Spleen (tissue), 11 donors: ENCODE measurements around the gene PLS3. TPM values are rescaled to one million over a fixed set of nuclear protein-coding genes. Genes with fewer than 3 reads are reported as not detected.

Source experiments
- DNase-seq: peaks from one replicate; pipeline ENCODE4 v3.0.0-alpha.2; 2020
- H3K27ac ChIP-seq, 8 donors: fragments of 200-600 bp; sonication (generic) in 7 of 8; 1 replicate in 4 of 8; 2 replicates in 4 of 8; pipeline versions ENCODE4 v1.5.0 to v1.8.0; 2016 to 2021; ENCODE audit warnings: inconsistent platforms in 4 of 8, mild to moderate bottlenecking in 4 of 8, moderate library complexity in 1 of 8
- H3K27me3 ChIP-seq, 7 donors: fragments of 200-600 bp; sonication (generic) in 6 of 7; replicated peaks in 1 of 7; 1 replicate in 4 of 7; 2 replicates in 3 of 7; pipeline versions ENCODE4 v1.5.0 to v1.8.0; 2016 to 2021; ENCODE audit warnings: inconsistent platforms in 3 of 7, mild to moderate bottlenecking in 1 of 7
- H3K36me3 ChIP-seq, 6 donors: fragments of 200-600 bp; sonication (generic) in 5 of 6; 1 replicate in 4 of 6; 2 replicates in 2 of 6; pipeline versions ENCODE4 v1.5.0 to v1.8.0; 2016 to 2021; ENCODE audit warnings: inconsistent platforms in 2 of 6
- H3K4me1 ChIP-seq, 6 donors: fragments of 200-600 bp; sonication (generic) in 5 of 6; 1 replicate in 3 of 6; 2 replicates in 3 of 6; pipeline versions ENCODE4 v1.5.0 to v1.8.0; 2016 to 2021; ENCODE audit warnings: inconsistent platforms in 3 of 6
- H3K4me3 ChIP-seq, 8 donors: fragments of 200-600 bp; sonication (generic) in 7 of 8; 1 replicate in 4 of 8; 2 replicates in 4 of 8; pipeline versions ENCODE4 v1.5.0 to v1.8.0; 2016 to 2021; ENCODE audit warnings: inconsistent platforms in 4 of 8, mild to moderate bottlenecking in 4 of 8, moderate library complexity in 2 of 8
- H3K9me3 ChIP-seq, 8 donors: fragments of 200-600 bp; sonication (generic) in 7 of 8; 1 replicate in 4 of 8; 2 replicates in 4 of 8; pipeline versions ENCODE4 v1.5.0 to v1.8.0; 2016 to 2021; ENCODE audit warnings: inconsistent platforms in 4 of 8
- POLR2A ChIP-seq, 3 donors: fragments of 450-650 bp; IDR thresholded peaks; one replicate each; pipeline ENCODE4 v1.5.1; 2017; ENCODE audit warnings: antibody characterized with exemption in 3 of 3, mild to moderate bottlenecking in 1 of 3
- POLR2AphosphoS5 ChIP-seq, 3 donors: sonication (generic); formaldehyde crosslinking; IDR thresholded peaks; one replicate each; pipeline ENCODE4 v1.5.1; 2017; ENCODE audit warnings: antibody characterized with exemption in 3 of 3
- WGBS, 5 donors: extraction: QIAGEN DNeasy Blood & Tissue Kit in 3 of 5; methylation state at CpG; one replicate each; pipeline versions ENCODE4 v1.1.5 to v1.1.7; 2013 to 2018; 5-methylcytosine and 5-hydroxymethylcytosine counted together
- intact Hi-C: fragments of 100-400 bp; cut with DNase I; formaldehyde crosslinking; loops from one replicate; pipeline ENCODE4 v1.15.0; 2023; ENCODE audit warnings: low total_unique reads
- polyA plus RNA-seq, 3 donors: library from polyadenylated mRNA; stranded (reverse); fragments of 200-250 nt; gene quantifications; one replicate each; pipeline ENCODE4 v1.2.1, GENCODE V29; 2013
- total RNA-seq, 7 donors: library from RNA; depleted of rRNA in 3 of 7; stranded (reverse); fragments of >200 nt in 3 of 7; fragmentation: NEBNext Ultra II Directional in 4 of 7; extraction: Animal tissue kit (Norgen Biotek cat#: 25700) in 4 of 7; gene quantifications; one replicate each; pipeline versions ENCODE4 v1.1.0 to v1.2.1, GENCODE V29; 2016 to 2021
- TF ChIP-seq, protein P1 (sequence below), 11 experiments: fragments of 200-600 bp in 7 of 11; fragments of 450-650 bp in 4 of 11; sonication (generic) in 4 of 11; IDR thresholded peaks in 8 of 11; conservative IDR thresholded peaks in 3 of 11; 1 replicate in 7 of 11; 2 replicates in 4 of 11; pipeline versions ENCODE4 v1.4.0 to v1.8.0; 2016 to 2021; ENCODE audit warnings: antibody characterized with exemption in 11 of 11, inconsistent platforms in 4 of 11, mild to moderate bottlenecking in 1 of 11
- donor health status: healthy with polysubstance abuse.
- donor health status: DM: no; HTN: no; CAD: no; lungs with moderate emphysema.
- donor health status: DM: no; HTN: no; CAD: no.
- donor health status: Bipolar disorder and iron deficiency.
- donor health status: healthy.
- donor health status: DM: no; HTN: no; CAD: no.
- donor health status: DM: yes; HTN: yes; CAD: no.

Gene PLS3
- total and polyA plus RNA-seq, 10 donors: 20.3 to 159 (median 105) TPM

GRCh38 chrX:115595049-115595448, 34.1 kb downstream of the PLS3 start:
- 33 to 76% (median 66%) methylated on average over 2 of the region's 2 CpGs for WGBS, 5 donors
- no peak overlapping the region for H3K4me3 ChIP-seq
- TF ChIP-seq POLR2A (IDR thresholded peaks at IDR 0.05) (no peak), POLR2AphosphoS5 (IDR thresholded peaks at IDR 0.05) (no peak)
- TF ChIP-seq, protein P1, sequence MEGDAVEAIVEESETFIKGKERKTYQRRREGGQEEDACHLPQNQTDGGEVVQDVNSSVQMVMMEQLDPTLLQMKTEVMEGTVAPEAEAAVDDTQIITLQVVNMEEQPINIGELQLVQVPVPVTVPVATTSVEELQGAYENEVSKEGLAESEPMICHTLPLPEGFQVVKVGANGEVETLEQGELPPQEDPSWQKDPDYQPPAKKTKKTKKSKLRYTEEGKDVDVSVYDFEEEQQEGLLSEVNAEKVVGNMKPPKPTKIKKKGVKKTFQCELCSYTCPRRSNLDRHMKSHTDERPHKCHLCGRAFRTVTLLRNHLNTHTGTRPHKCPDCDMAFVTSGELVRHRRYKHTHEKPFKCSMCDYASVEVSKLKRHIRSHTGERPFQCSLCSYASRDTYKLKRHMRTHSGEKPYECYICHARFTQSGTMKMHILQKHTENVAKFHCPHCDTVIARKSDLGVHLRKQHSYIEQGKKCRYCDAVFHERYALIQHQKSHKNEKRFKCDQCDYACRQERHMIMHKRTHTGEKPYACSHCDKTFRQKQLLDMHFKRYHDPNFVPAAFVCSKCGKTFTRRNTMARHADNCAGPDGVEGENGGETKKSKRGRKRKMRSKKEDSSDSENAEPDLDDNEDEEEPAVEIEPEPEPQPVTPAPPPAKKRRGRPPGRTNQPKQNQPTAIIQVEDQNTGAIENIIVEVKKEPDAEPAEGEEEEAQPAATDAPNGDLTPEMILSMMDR (IDR thresholded peaks at IDR 0.05 in 8 of 11, conservative IDR thresholded peaks at IDR 0.05 in 3 of 11): no peak

GRCh38 chrX:115598556-115598955, 37.6 kb downstream of the PLS3 start:
- TF ChIP-seq POLR2AphosphoS5 (IDR thresholded peaks at IDR 0.05) (no peak), POLR2A (IDR thresholded peaks at IDR 0.05) (no peak)
- TF ChIP-seq, protein P1 (IDR thresholded peaks at IDR 0.05 in 8 of 11, conservative IDR thresholded peaks at IDR 0.05 in 3 of 11): no peak
- intact Hi-C loops: no loop called here
- Histone ChIP-seq H3K4me3 (no peak overlapping the region), H3K4me1 (no peaks in the 10 kb centered on the region), H3K27me3 (peaks cover 0 to 21% (median 0%) of the 10 kb centered on the region in 7 donors), H3K36me3 (no peaks in the 10 kb centered on the region), H3K27ac (no peak overlapping the region), H3K9me3 (no peaks in the 10 kb centered on the region)
- DNase-seq: no peak
- 73 to 95% (median 87%) methylated on average over 1 of the region's 1 CpG for WGBS, 5 donors

More at GRCh38 chrX:115595049-115595448, 34.1 kb downstream of the PLS3 start:
- DNase-seq: no peak
- Histone ChIP-seq H3K27ac (peak overlapping the region in 3 of 8 donors; percentile 22 to 39 (median 38)), H3K36me3 (no peaks in the 10 kb centered on the region), H3K9me3 (no peaks in the 10 kb centered on the region), H3K27me3 (peaks cover 0 to 11% (median 0%) of the 10 kb centered on the region in 7 donors), H3K4me1 (no peaks in the 10 kb centered on the region)
- intact Hi-C loops: no loop called here

GRCh38 chrX:115602308-115602707, 41.3 kb downstream of the PLS3 start:
- Histone ChIP-seq H3K27ac (no peak overlapping the region), H3K4me3 (no peak overlapping the region)

DNA sequence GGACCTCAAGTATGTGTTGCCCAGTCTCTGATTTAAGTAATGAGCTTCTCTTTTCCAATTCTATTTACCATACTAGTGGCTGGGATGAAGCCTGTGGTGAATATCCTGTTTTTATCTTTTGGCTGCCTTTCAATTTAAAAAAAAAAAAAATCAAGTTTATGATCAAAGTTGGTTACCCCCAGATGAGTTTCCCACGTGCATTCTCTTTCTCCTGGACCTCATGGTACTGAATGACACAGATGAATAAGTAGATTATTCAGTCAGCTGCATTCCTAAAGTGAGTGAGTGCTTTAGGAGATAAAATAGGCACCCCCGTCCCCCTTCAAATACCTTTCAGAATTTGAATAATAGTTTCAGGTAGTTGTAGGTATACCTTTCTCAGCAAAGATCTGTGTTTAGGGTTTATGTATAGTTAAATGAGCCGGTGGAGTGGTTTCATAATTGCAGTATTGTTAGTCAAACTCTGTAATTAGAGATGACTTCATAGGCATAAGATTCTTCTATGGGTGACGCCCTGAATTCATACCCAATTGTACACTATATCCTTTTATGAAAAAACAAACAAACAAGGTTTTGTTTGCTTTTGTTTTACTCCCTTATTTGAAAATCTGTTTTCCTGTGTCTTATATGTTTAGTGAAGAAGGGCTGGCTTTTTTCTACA, 41.9 kb downstream of the PLS3 start:
- intact Hi-C loops: no loop called here
- DNase-seq: no peak
- no peaks in the 10 kb centered on the region for H3K9me3 ChIP-seq
- peaks cover 0 to 10% (median 0%) of the 10 kb centered on the region in 7 donors for H3K27me3 ChIP-seq
- no peaks in the 10 kb centered on the region for H3K36me3 ChIP-seq
- 45 to 81% (median 71%) methylated on average over 4 of the region's 4 CpGs for WGBS, 5 donors
- no peaks in the 10 kb centered on the region for H3K4me1 ChIP-seq
- H3K27ac ChIP-seq: no peak overlapping the region
- TF ChIP-seq, protein P1 (IDR thresholded peaks at IDR 0.05 in 8 of 11, conservative IDR thresholded peaks at IDR 0.05 in 3 of 11): no peak
- no peak for TF ChIP-seq POLR2AphosphoS5 (IDR thresholded peaks at IDR 0.05)
- TF ChIP-seq POLR2A (IDR thresholded peaks at IDR 0.05): no peak
- H3K4me3 ChIP-seq: no peak overlapping the region

More at GRCh38 chrX:115602308-115602707, 41.3 kb downstream of the PLS3 start:
- DNase-seq: no peak
- Histone ChIP-seq H3K36me3 (no peaks in the 10 kb centered on the region), H3K27me3 (peaks cover 0 to 10% (median 0%) of the 10 kb centered on the region in 7 donors), H3K4me1 (no peaks in the 10 kb centered on the region), H3K9me3 (no peaks in the 10 kb centered on the region)
- intact Hi-C loops: no loop called here
- TF ChIP-seq POLR2A (IDR thresholded peaks at IDR 0.05) (no peak), POLR2AphosphoS5 (IDR thresholded peaks at IDR 0.05) (no peak)
